ENCODE data around the gene ATXN7L1. TPM values are rescaled to one million over a fixed set of nuclear protein-coding genes. Genes with fewer than 3 reads are reported as not detected.

ATXN7L1 gene
- total RNA-seq, 1 donor from 2014 or later, result 16.0 TPM

- H3K27me3 Mint-ChIP-seq, result peaks cover 3% of the 10 kb centered on the region
- no peak for DNase-seq (ENCODE audit: extremely low spot score, unreplicated experiment)
- no peak overlapping the region for H3K27ac Mint-ChIP-seq
- no peak overlapping the region for H3K4me3 Mint-ChIP-seq
- no peaks in the 10 kb centered on the region for H3K9me3 Mint-ChIP-seq
- H3K36me3 Mint-ChIP-seq, result peaks cover 5% of the 10 kb centered on the region
- no peak for TF ChIP-seq CTCF (conservative IDR thresholded peaks at IDR 0.05)
- peaks cover 29% of the 10 kb centered on the region for H3K4me1 Mint-ChIP-seq (ENCODE audit: unreplicated experiment)
These were observed 60.0 kb downstream of the ATXN7L1 start for GRCh38 chr7:105816266-105816843.

GRCh38 chr7:105815576-105815975, 60.8 kb downstream of the ATXN7L1 start:
- no peaks in the 10 kb centered on the region for H3K9me3 Mint-ChIP-seq
- TF ChIP-seq CTCF (conservative IDR thresholded peaks at IDR 0.05), result no peak
- no peak overlapping the region for H3K27ac Mint-ChIP-seq
- peaks cover 3% of the 10 kb centered on the region for H3K27me3 Mint-ChIP-seq
- DNase-seq (ENCODE audit: extremely low spot score, unreplicated experiment), result no peak
- peaks cover 29% of the 10 kb centered on the region for H3K4me1 Mint-ChIP-seq (ENCODE audit: unreplicated experiment)
- H3K36me3 Mint-ChIP-seq, result peaks cover 9% of the 10 kb centered on the region
- H3K4me3 Mint-ChIP-seq, result no peak overlapping the region

GRCh38 chr7:105814481-105814880, 61.9 kb downstream of the ATXN7L1 start:
- Mint-ChIP-seq H3K4me3 (no peak overlapping the region), H3K4me1 (ENCODE audit: unreplicated experiment) (peaks cover 29% of the 10 kb centered on the region)

GRCh38 chr7:105811189-105811847, 65.1 kb downstream of the ATXN7L1 start:
- peaks cover 3% of the 10 kb centered on the region for H3K27me3 Mint-ChIP-seq
- no peak overlapping the region for H3K4me3 Mint-ChIP-seq
- H3K4me1 Mint-ChIP-seq (ENCODE audit: unreplicated experiment), result peaks cover 22% of the 10 kb centered on the region

More at GRCh38 chr7:105814481-105814880, 61.9 kb downstream of the ATXN7L1 start:
- Mint-ChIP-seq H3K27me3 (peaks cover 3% of the 10 kb centered on the region), H3K9me3 (no peaks in the 10 kb centered on the region), H3K27ac (no peak overlapping the region), H3K36me3 (peaks cover 15% of the 10 kb centered on the region)
- no peak for TF ChIP-seq CTCF (conservative IDR thresholded peaks at IDR 0.05)
- DNase-seq (ENCODE audit: extremely low spot score, unreplicated experiment), result no peak

GRCh38 chr7:105810556-105810955, 65.8 kb downstream of the ATXN7L1 start:
- DNase-seq (ENCODE audit: extremely low spot score, unreplicated experiment), result no peak
- Mint-ChIP-seq H3K9me3 (no peaks in the 10 kb centered on the region), H3K4me1 (ENCODE audit: unreplicated experiment) (peaks cover 22% of the 10 kb centered on the region), H3K27ac (no peak overlapping the region), H3K36me3 (peaks cover 23% of the 10 kb centered on the region), H3K4me3 (no peak overlapping the region), H3K27me3 (peaks cover 3% of the 10 kb centered on the region)
- no peak for TF ChIP-seq CTCF (conservative IDR thresholded peaks at IDR 0.05)

More at GRCh38 chr7:105811189-105811847, 65.1 kb downstream of the ATXN7L1 start:
- Mint-ChIP-seq H3K36me3 (peaks cover 18% of the 10 kb centered on the region), H3K9me3 (no peaks in the 10 kb centered on the region), H3K27ac (no peak overlapping the region)
- no peak for TF ChIP-seq CTCF (conservative IDR thresholded peaks at IDR 0.05)
- no peak for DNase-seq (ENCODE audit: extremely low spot score, unreplicated experiment)

Measured in type B pancreatic cell (in vitro differentiated cells).